ENCODE data around the gene ACVR1. TPM values are rescaled to one million over a fixed set of nuclear protein-coding genes. Genes with fewer than 3 reads are reported as not detected.

Gene ACVR1
- total RNA-seq, 1 experiment from 2014 or later, result 71.3 TPM

GRCh38 chr2:157749684-157750083 is 126.4 kb downstream of the ACVR1 start:
- no peak for TF ChIP-seq CTCF (IDR thresholded peaks at IDR 0.05; ENCODE audit: unreplicated experiment)
- Mint-ChIP-seq H3K9me3 (ENCODE audit: low read depth, unreplicated experiment) (no peaks in the 10 kb centered on the region), H3K4me3 (ENCODE audit: low read depth, unreplicated experiment) (no peak overlapping the region), H3K27me3 (ENCODE audit: unreplicated experiment) (no peaks in the 10 kb centered on the region), H3K36me3 (ENCODE audit: insufficient read depth, unreplicated experiment) (peaks cover 14% of the 10 kb centered on the region), H3K4me1 (ENCODE audit: low read depth, unreplicated experiment) (peaks cover 12% of the 10 kb centered on the region), H3K27ac (ENCODE audit: unreplicated experiment) (no peak overlapping the region)
- intact Hi-C loops (cut with micrococcal nuclease; ENCODE audit: unreplicated experiment), result loop anchor here (10.0 kb wide), 1 partner anchor 255 kb away; no protein-coding TSS in a partner anchor
- DNase-seq, result no peak
- no TSS peak for BruUV-seq (replicated peaks)
- CTCF ChIA-PET, result no interaction called here

GRCh38 chr2:157748371-157749142 is 127.6 kb downstream of the ACVR1 start:
- TF ChIP-seq CTCF (IDR thresholded peaks at IDR 0.05; ENCODE audit: unreplicated experiment), result no peak
- peaks cover 12% of the 10 kb centered on the region for H3K4me1 Mint-ChIP-seq (ENCODE audit: low read depth, unreplicated experiment)
- H3K27ac Mint-ChIP-seq (ENCODE audit: unreplicated experiment), result no peak overlapping the region
- H3K36me3 Mint-ChIP-seq (ENCODE audit: insufficient read depth, unreplicated experiment), result peaks cover 14% of the 10 kb centered on the region
- CTCF ChIA-PET, result no interaction called here
- intact Hi-C loops (cut with micrococcal nuclease; ENCODE audit: unreplicated experiment), result loop anchor here (10.0 kb wide), 1 partner anchor 254 kb away; no protein-coding TSS in a partner anchor
- H3K27me3 Mint-ChIP-seq (ENCODE audit: unreplicated experiment), result no peaks in the 10 kb centered on the region
- H3K4me3 Mint-ChIP-seq (ENCODE audit: low read depth, unreplicated experiment), result no peak overlapping the region
- DNase-seq, result no peak
- no TSS peak for BruUV-seq (replicated peaks)
- no peaks in the 10 kb centered on the region for H3K9me3 Mint-ChIP-seq (ENCODE audit: low read depth, unreplicated experiment)

- Mint-ChIP-seq H3K27ac (ENCODE audit: unreplicated experiment) (no peak overlapping the region), H3K36me3 (ENCODE audit: insufficient read depth, unreplicated experiment) (peaks cover 18% of the 10 kb centered on the region), H3K4me1 (ENCODE audit: low read depth, unreplicated experiment) (peaks cover 12% of the 10 kb centered on the region), H3K4me3 (ENCODE audit: low read depth, unreplicated experiment) (no peak overlapping the region), H3K27me3 (ENCODE audit: unreplicated experiment) (no peaks in the 10 kb centered on the region), H3K9me3 (ENCODE audit: low read depth, unreplicated experiment) (no peaks in the 10 kb centered on the region)
- CTCF ChIA-PET, result no interaction called here
- no TSS peak for BruUV-seq (replicated peaks)
- no peak for DNase-seq
- no peak for TF ChIP-seq CTCF (IDR thresholded peaks at IDR 0.05; ENCODE audit: unreplicated experiment)
- intact Hi-C loops (cut with micrococcal nuclease; ENCODE audit: unreplicated experiment), result loop anchor here (10.0 kb wide), 1 partner anchor 253 kb away; no protein-coding TSS in a partner anchor
Observed at GRCh38 chr2:157747695-157748370, 128.3 kb downstream of the ACVR1 start.

- intact Hi-C loops (cut with micrococcal nuclease; ENCODE audit: unreplicated experiment), result loop anchor here (10.0 kb wide), 1 partner anchor 252 kb away; no protein-coding TSS in a partner anchor
- CTCF ChIA-PET, result no interaction called here
- no peaks in the 10 kb centered on the region for H3K27me3 Mint-ChIP-seq (ENCODE audit: unreplicated experiment)
- TF ChIP-seq CTCF (IDR thresholded peaks at IDR 0.05; ENCODE audit: unreplicated experiment), result no peak
- H3K4me3 Mint-ChIP-seq (ENCODE audit: low read depth, unreplicated experiment), result no peak overlapping the region
- no TSS peak for BruUV-seq (replicated peaks)
- peaks cover 23% of the 10 kb centered on the region for H3K36me3 Mint-ChIP-seq (ENCODE audit: insufficient read depth, unreplicated experiment)
- no peaks in the 10 kb centered on the region for H3K9me3 Mint-ChIP-seq (ENCODE audit: low read depth, unreplicated experiment)
- no peak overlapping the region for H3K27ac Mint-ChIP-seq (ENCODE audit: unreplicated experiment)
- DNase-seq, result no peak
- H3K4me1 Mint-ChIP-seq (ENCODE audit: low read depth, unreplicated experiment), result peaks cover 12% of the 10 kb centered on the region
Observed at GRCh38 chr2:157747280-157747679, 128.8 kb downstream of the ACVR1 start.

Measured in Calu3 (cell line).